HG03469 (cell line): Measurements from ENCODE around the gene ETHE1.

ENCODE experiments used
- ATAC-seq: cut with Tn5 transposase; IDR thresholded peaks from one replicate; pipeline ENCODE4 v1.9.1; 2021; ENCODE audit warnings: mild to moderate bottlenecking, moderate library complexity, moderate number of reproducible peaks; ENCODE audit not compliant: unreplicated experiment

ETHE1 gene

DNA sequence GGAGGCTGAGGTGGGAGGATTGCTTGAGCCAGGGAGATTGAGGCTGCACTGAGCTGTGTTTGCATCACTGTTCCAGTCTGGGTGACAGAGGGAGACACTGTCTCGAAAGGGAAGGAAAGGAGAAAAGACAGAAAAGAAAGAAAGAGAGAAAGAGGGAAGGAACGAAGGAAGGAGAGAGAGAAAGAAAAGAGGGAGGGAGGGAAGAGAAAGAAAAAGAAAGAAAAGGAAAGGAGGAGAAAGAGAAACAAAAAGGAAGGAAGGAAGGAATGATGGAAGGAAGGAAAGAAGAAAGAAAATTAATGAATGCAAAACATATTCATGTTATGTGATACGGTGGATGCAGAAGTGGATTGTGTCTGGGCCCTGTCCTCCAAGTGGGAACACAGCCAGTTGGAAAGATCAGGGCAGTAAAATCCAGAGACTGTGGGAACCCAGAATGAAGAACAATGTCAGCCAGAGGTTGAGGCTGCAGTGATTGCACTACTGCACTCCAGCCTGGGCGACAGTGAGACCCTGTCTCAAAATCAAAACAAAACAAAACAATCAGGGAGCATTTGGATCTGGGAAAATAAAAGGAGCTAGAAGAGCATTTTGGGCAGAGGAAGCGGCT lies 28.7 kb downstream of the ETHE1 start:
- ATAC-seq: no peak

GRCh38 chr19:43496960-43497359 lies 30.0 kb downstream of the ETHE1 start:
- no peak for ATAC-seq

- no peak for ATAC-seq
Observed at GRCh38 chr19:43495082-43495481, 31.9 kb downstream of the ETHE1 start.

DNA sequence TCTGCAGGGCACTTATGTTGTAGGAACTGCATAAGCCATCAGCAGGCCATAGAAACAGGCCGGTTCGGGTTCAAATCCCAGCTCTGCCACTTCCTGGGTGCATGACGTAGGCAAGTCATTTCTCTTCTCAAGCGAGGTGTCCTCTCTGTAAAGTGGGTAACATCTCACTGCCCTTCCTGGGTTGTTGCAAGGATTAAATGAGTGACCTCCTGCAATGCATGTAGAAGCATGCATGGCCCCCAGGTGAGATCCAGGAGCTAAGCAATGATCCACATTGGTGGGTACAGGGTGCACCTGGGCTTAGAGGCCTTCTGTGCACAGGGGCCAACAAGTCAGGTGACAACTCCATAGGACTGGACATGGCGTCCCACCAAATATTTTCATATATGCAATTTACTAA lies 36.2 kb downstream of the ETHE1 start:
- ATAC-seq: no peak

GRCh38 chr19:43489979-43490599 lies 36.9 kb downstream of the ETHE1 start:
- ATAC-seq: no peak

- ATAC-seq: no peak
Observed at GRCh38 chr19:43489310-43489709, 37.7 kb downstream of the ETHE1 start.

GRCh38 chr19:43488179-43488578 lies 38.8 kb downstream of the ETHE1 start:
- no peak for ATAC-seq

DNA sequence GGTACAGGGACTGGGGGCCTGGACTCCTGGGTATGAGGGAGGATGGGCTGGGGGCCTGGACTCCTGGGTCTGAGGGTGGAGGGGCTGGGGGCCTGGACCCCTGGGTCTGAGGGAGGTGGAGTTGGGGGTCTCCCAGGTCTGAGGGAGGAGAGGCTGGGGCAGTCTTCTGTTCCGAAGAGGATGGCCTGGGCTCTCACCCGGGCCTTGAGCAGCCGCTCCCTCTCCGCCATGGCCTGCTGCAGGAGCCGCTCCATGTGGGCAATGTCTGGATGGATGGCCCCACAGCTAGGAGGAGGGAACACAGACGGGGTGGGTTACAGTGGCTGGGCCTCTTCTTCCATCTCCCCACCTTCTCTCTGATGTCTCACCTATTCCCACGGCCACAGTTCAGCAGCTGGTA lies 40.6 kb downstream of the ETHE1 start:
- no peak for ATAC-seq

GRCh38 chr19:43485951-43486350 lies 41.0 kb downstream of the ETHE1 start:
- ATAC-seq: no peak

DNA sequence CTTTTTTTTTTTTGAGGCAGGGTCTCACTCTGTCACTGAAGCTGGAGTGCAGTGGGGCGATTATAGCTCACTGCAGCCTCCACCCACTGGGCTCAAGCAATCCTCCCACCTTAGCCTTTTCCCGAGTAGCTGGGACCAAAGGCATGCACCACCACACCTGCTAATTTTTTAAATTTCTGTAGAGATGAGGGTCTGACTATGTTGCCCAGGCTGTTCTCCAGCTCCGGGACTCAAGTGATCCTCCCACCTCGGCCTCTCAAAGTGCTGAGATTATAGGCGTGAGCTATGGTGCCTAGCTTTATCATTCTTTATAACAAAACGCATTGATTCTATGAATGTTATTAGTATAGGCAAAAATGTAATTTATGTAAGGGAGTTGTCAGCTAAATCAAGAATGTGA lies 43.7 kb downstream of the ETHE1 start:
- ATAC-seq: no peak

- no peak for ATAC-seq
Observed at GRCh38 chr19:43482193-43482592, 44.8 kb downstream of the ETHE1 start.

- no peak for ATAC-seq
Observed at GRCh38 chr19:43481701-43482100, 45.3 kb downstream of the ETHE1 start.

- ATAC-seq: no peak
Observed at GRCh38 chr19:43480574-43480973, 46.4 kb downstream of the ETHE1 start.

- ATAC-seq: no peak
Observed at GRCh38 chr19:43479961-43480561, 46.9 kb downstream of the ETHE1 start.

- no peak for ATAC-seq
Observed at GRCh38 chr19:43479226-43479625, 47.8 kb downstream of the ETHE1 start.

DNA sequence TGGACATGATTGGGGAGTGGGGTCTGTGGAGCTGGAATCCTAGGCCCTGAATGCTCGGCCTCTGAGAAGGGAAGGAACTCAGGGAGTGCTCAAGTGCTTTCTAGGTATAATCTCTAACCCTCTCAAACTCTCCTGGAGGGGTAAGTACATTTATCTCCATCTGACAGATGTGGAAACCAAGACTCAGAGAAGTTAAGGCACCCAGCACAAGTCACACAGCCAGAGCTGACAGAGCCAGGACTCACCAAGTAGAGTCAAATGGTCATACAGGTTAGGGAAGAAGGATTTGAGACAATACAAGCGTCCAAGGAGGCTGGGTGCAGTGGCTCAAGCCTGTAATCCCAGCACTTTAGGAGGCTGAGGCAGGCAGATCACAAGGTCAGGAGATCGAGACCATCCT lies 48.7 kb downstream of the ETHE1 start:
- no peak for ATAC-seq

GRCh38 chr19:43476606-43477005 lies 50.4 kb downstream of the ETHE1 start:
- no peak for ATAC-seq

GRCh38 chr19:43474986-43475705 lies 51.9 kb downstream of the ETHE1 start:
- peak; percentile 42 for ATAC-seq

GRCh38 chr19:43474487-43474886 lies 52.5 kb downstream of the ETHE1 start:
- no peak for ATAC-seq

DNA sequence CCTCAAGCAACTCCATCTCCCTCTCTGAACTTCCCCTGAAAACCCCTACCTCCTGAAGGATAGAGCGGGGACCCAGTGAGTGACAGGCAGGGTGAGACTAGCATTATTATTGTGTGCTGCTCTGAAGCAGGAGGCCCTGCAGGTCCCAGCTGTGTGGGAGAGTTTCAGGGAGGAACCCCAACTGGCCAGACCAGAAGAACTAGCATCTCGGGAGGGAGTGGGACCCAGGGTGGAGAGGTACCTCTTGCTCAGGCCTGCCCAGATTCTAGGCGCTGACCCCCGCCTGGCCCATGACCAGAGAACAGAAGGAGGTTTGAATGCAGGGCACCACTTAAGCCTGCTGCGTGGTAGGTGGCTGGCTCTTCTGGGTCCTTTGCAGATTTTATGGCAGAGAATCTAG lies 55.9 kb downstream of the ETHE1 start:
- no peak for ATAC-seq

DNA sequence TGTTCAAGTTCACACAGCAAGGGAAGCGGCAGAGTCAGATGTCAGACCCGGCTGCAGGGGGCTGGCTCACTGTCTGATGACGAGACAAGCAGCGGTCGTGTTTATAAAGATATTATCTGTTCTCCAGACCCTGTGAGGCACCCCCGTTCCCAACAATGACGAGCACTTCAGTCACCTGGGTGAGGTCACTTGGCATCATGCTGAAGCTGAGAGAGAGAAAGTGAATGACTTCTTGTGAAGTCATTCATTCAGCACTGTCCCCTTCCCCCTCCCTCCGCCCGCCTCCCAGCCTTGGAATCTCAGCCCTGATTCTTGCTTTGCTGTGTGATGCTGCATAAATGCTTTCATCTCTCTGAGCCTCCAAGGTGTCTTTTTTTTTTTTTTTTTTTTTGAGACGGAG lies 56.7 kb downstream of the ETHE1 start:
- ATAC-seq: no peak

GRCh38 chr19:43469160-43469480 lies 57.9 kb downstream of the ETHE1 start:
- no peak for ATAC-seq
